LNCaP clone FGC (cell line): ENCODE results near the gene VWA1.
"Not testable (repeated sequence)": the region's sequence is repeated elsewhere in the genome, so short reads cannot be mapped to it uniquely, and the experiment has no call there.

ENCODE experiments used
- DNase-seq: peaks from one replicate; pipeline ENCODE4 v3.0.0-alpha.2; 2011; ENCODE audit warnings: low read depth
- H3K4me3 ChIP-seq: 2 replicates; pipeline ENCODE4 v1.5.1; 2011; ENCODE audit warnings: mild to moderate bottlenecking, low read depth, low read length, control low read depth
- CTCF ChIP-seq: IDR thresholded peaks from 2 replicates; pipeline ENCODE4 v1.5.1; 2012; ENCODE audit warnings: mild to moderate bottlenecking; ENCODE audit not compliant: control insufficient read depth, insufficient read depth; ENCODE audit errors: extremely low read depth

Gene VWA1

GRCh38 chr1:1425753-1426495 is 9.6 kb upstream of the VWA1 start:
- no peak overlapping the region for H3K4me3 ChIP-seq
- no peak for TF ChIP-seq CTCF
- DNase-seq = no peak

- DNase-seq = no peak
- no peak overlapping the region for H3K4me3 ChIP-seq
- no peak for TF ChIP-seq CTCF
Observed at GRCh38 chr1:1426496-1427105, 8.9 kb upstream of the VWA1 start.

- H3K4me3 ChIP-seq = no peak overlapping the region
- TF ChIP-seq CTCF = no peak
- DNase-seq = no peak
Observed at GRCh38 chr1:1427106-1427819, 8.2 kb upstream of the VWA1 start.

- TF ChIP-seq CTCF = no peak
- H3K4me3 ChIP-seq = no peak overlapping the region
- no peak for DNase-seq
Observed at GRCh38 chr1:1427820-1428148, 7.7 kb upstream of the VWA1 start.

- DNase-seq = no peak
- no peak for TF ChIP-seq CTCF
- H3K4me3 ChIP-seq = no peak overlapping the region
Observed at GRCh38 chr1:1428174-1428573, 7.3 kb upstream of the VWA1 start.

GRCh38 chr1:1428967-1429366 is 6.5 kb upstream of the VWA1 start:
- DNase-seq = not testable (repeated sequence)

GRCh38 chr1:1429671-1430073 is 5.8 kb upstream of the VWA1 start:
- TF ChIP-seq CTCF = no peak

More at GRCh38 chr1:1428967-1429366, 6.5 kb upstream of the VWA1 start:
- H3K4me3 ChIP-seq = not testable (repeated sequence)

More at GRCh38 chr1:1429671-1430073, 5.8 kb upstream of the VWA1 start:
- H3K4me3 ChIP-seq = no peak overlapping the region
- no peak for DNase-seq
